Lower lobe of right lung (tissue), 2 donors: ENCODE results near the gene PMF1. TPM values are rescaled to one million over a fixed set of nuclear protein-coding genes. Genes with fewer than 3 reads are reported as not detected.
"Not testable (repeated sequence)": the region's sequence is repeated elsewhere in the genome, so short reads cannot be mapped to it uniquely, and the experiment has no call there.

Source experiments
- ATAC-seq, 2 donors: fragments of 200-7000 bp; cut with Tn5 transposase; one replicate each; pipeline ENCODE4 v1.9.1; 2020 to 2022; ENCODE audit warnings: mild to moderate bottlenecking in 2 of 2, moderate library complexity in 2 of 2
- DNase-seq: peaks from one replicate; pipeline ENCODE4 v3.0.0-alpha.2; 2020
- H3K27ac ChIP-seq: fragments of 200-600 bp; one replicate; pipeline ENCODE4 v1.8.0; 2022
- H3K27me3 ChIP-seq: fragments of 200-600 bp; one replicate; pipeline ENCODE4 v1.8.0; 2022; ENCODE audit warnings: low read depth
- H3K36me3 ChIP-seq: fragments of 200-600 bp; one replicate; pipeline ENCODE4 v1.8.0; 2022; ENCODE audit warnings: mild to moderate bottlenecking
- H3K4me1 ChIP-seq: fragments of 200-600 bp; one replicate; pipeline ENCODE4 v1.8.0; 2022
- H3K4me3 ChIP-seq: fragments of 200-600 bp; one replicate; pipeline ENCODE4 v1.8.0; 2022; ENCODE audit warnings: mild to moderate bottlenecking
- H3K9me3 ChIP-seq: fragments of 200-600 bp; one replicate; pipeline ENCODE4 v1.8.0; 2022
- CTCF ChIP-seq: fragments of 200-600 bp; IDR thresholded peaks from one replicate; pipeline ENCODE4 v1.8.0; 2022; ENCODE audit warnings: antibody characterized with exemption, mild to moderate bottlenecking
- intact Hi-C: fragments of 100-400 bp; cut with DNase I; formaldehyde crosslinking; loops from one replicate; pipeline ENCODE4 v1.11.0; 2022
- total RNA-seq: library from RNA; stranded (reverse); fragmentation: NEBNext Ultra II Directional; extraction: Animal tissue kit (Norgen Biotek cat#: 25700); gene quantifications from one replicate; pipeline ENCODE4 v1.2.1, GENCODE V29; 2021
- donor health status: DM: no; HTN: yes; CAD: no; lungs with severe emphysema.

PMF1 gene
- total RNA-seq, 1 donor from 2014 or later, result 45.3 TPM

- intact Hi-C loops, result no loop called here
- H3K4me3 ChIP-seq, result no peak overlapping the region
- ATAC-seq (no peak), DNase-seq (no peak)
- H3K36me3 ChIP-seq, result peaks cover 46% of the 10 kb centered on the region
- no peaks in the 10 kb centered on the region for H3K27me3 ChIP-seq
- H3K27ac ChIP-seq, result no peak overlapping the region
- H3K4me1 ChIP-seq, result no peaks in the 10 kb centered on the region
- no peaks in the 10 kb centered on the region for H3K9me3 ChIP-seq
- no peak for TF ChIP-seq CTCF
These were observed 39.9 kb upstream of the PMF1 start for GRCh38 chr1:156172696-156173470.

GRCh38 chr1:156176610-156177210, 36.1 kb upstream of the PMF1 start:
- intact Hi-C loops, result no loop called here
- Histone ChIP-seq H3K4me3 (no peak overlapping the region), H3K9me3 (no peaks in the 10 kb centered on the region), H3K27me3 (no peaks in the 10 kb centered on the region), H3K27ac (no peak overlapping the region), H3K36me3 (peaks cover 37% of the 10 kb centered on the region), H3K4me1 (no peaks in the 10 kb centered on the region)
- TF ChIP-seq CTCF, result no peak
- DNase-seq (no peak), ATAC-seq (peak in 1 of 2 donors; percentile 19)

- ATAC-seq, result no peak
- Histone ChIP-seq H3K27ac (no peak overlapping the region), H3K4me3 (no peak overlapping the region), H3K4me1 (no peaks in the 10 kb centered on the region), H3K27me3 (no peaks in the 10 kb centered on the region), H3K36me3 (peaks cover 26% of the 10 kb centered on the region), H3K9me3 (no peaks in the 10 kb centered on the region)
- no peak for DNase-seq
- no peak for TF ChIP-seq CTCF
- intact Hi-C loops, result no loop called here
These were observed 34.7 kb upstream of the PMF1 start for GRCh38 chr1:156177919-156178654.

- Histone ChIP-seq H3K4me1 (no peaks in the 10 kb centered on the region), H3K27me3 (no peaks in the 10 kb centered on the region), H3K36me3 (peaks cover 13% of the 10 kb centered on the region), H3K27ac (no peak overlapping the region), H3K9me3 (no peaks in the 10 kb centered on the region), H3K4me3 (no peak overlapping the region)
- ATAC-seq, result no peak
- intact Hi-C loops, result no loop called here
- TF ChIP-seq CTCF, result no peak
- DNase-seq, result no peak
These were observed 32.3 kb upstream of the PMF1 start for GRCh38 chr1:156180471-156180870.

GRCh38 chr1:156181391-156181924, 31.3 kb upstream of the PMF1 start:
- H3K4me1 ChIP-seq, H3K27me3 ChIP-seq, H3K36me3 ChIP-seq, H3K4me3 ChIP-seq, ATAC-seq, H3K9me3 ChIP-seq, DNase-seq, intact Hi-C loops: not testable (repeated sequence)
- H3K27ac ChIP-seq, result peak overlapping the region; percentile 50

- H3K4me3 ChIP-seq, intact Hi-C loops, H3K4me1 ChIP-seq, DNase-seq, H3K27me3 ChIP-seq, H3K36me3 ChIP-seq, H3K9me3 ChIP-seq: not testable (repeated sequence)
- H3K27ac ChIP-seq, result peak overlapping the region; percentile 50
- peak in 1 of 2 donors; percentile 33 for ATAC-seq
These were observed 30.6 kb upstream of the PMF1 start for GRCh38 chr1:156182010-156182779.

GRCh38 chr1:156186347-156187177, 26.2 kb upstream of the PMF1 start:
- intact Hi-C loops, H3K4me1 ChIP-seq, ATAC-seq, H3K36me3 ChIP-seq, H3K4me3 ChIP-seq, H3K27me3 ChIP-seq, H3K27ac ChIP-seq, DNase-seq, H3K9me3 ChIP-seq: not testable (repeated sequence)

GRCh38 chr1:156190265-156190664, 22.5 kb upstream of the PMF1 start:
- H3K4me1 ChIP-seq, result peaks cover 17% of the 10 kb centered on the region
- intact Hi-C loops, H3K4me3 ChIP-seq, H3K27ac ChIP-seq, H3K27me3 ChIP-seq, H3K36me3 ChIP-seq, H3K9me3 ChIP-seq, DNase-seq: not testable (repeated sequence)
- peak in 1 of 2 donors; percentile 5 for ATAC-seq
